HG02571 (cell line): ENCODE measurements around the gene ST6GALNAC2.
"Not testable (repeated sequence)": the region's sequence is repeated elsewhere in the genome, so short reads cannot be mapped to it uniquely, and the experiment has no call there.

Source experiments
- ATAC-seq: cut with Tn5 transposase; IDR thresholded peaks from one replicate; pipeline ENCODE4 v1.9.1; 2021; ENCODE audit warnings: mild to moderate bottlenecking, moderate library complexity; ENCODE audit not compliant: unreplicated experiment

ST6GALNAC2 gene

GRCh38 chr17:76570877-76571471 is 14.7 kb downstream of the ST6GALNAC2 start:
- no peak for ATAC-seq

GRCh38 chr17:76570457-76570856 is 15.2 kb downstream of the ST6GALNAC2 start:
- ATAC-seq: no peak

GRCh38 chr17:76569607-76570279 is 15.9 kb downstream of the ST6GALNAC2 start:
- ATAC-seq: no peak

GRCh38 chr17:76568811-76569221 is 16.8 kb downstream of the ST6GALNAC2 start:
- ATAC-seq: no peak

- ATAC-seq: no peak
These were observed 17.8 kb downstream of the ST6GALNAC2 start for GRCh38 chr17:76567634-76568432.

- no peak for ATAC-seq
These were observed 18.6 kb downstream of the ST6GALNAC2 start for GRCh38 chr17:76566988-76567431.

GRCh38 chr17:76566613-76566943 is 19.1 kb downstream of the ST6GALNAC2 start:
- ATAC-seq: no peak

GRCh38 chr17:76565728-76566612 is 19.7 kb downstream of the ST6GALNAC2 start:
- no peak for ATAC-seq

- not testable (repeated sequence) for ATAC-seq
These were observed 20.5 kb downstream of the ST6GALNAC2 start for GRCh38 chr17:76564991-76565727.

- ATAC-seq: not testable (repeated sequence)
These were observed 22.3 kb downstream of the ST6GALNAC2 start for GRCh38 chr17:76563359-76563758.

- no peak for ATAC-seq
These were observed 22.9 kb downstream of the ST6GALNAC2 start for GRCh38 chr17:76562734-76563148.

- ATAC-seq: no peak
These were observed 23.8 kb downstream of the ST6GALNAC2 start for GRCh38 chr17:76561799-76562268.

GRCh38 chr17:76561332-76561731 is 24.3 kb downstream of the ST6GALNAC2 start:
- ATAC-seq: no peak

- no peak for ATAC-seq
These were observed 24.8 kb downstream of the ST6GALNAC2 start for GRCh38 chr17:76560877-76561221.

GRCh38 chr17:76560036-76560876 is 25.4 kb downstream of the ST6GALNAC2 start:
- ATAC-seq: no peak

- ATAC-seq: not testable (repeated sequence)
These were observed 26.2 kb downstream of the ST6GALNAC2 start for GRCh38 chr17:76559460-76559859.

GRCh38 chr17:76558198-76559095 is 27.2 kb downstream of the ST6GALNAC2 start:
- no peak for ATAC-seq
